Progenitor cell of endocrine pancreas (in vitro differentiated cells): ENCODE data around the gene JMJD1C. TPM values are rescaled to one million over a fixed set of nuclear protein-coding genes. Genes with fewer than 3 reads are reported as not detected.

Source experiments
- DNase-seq: peaks from one replicate; pipeline ENCODE4 v3.0.0; 2021; ENCODE audit warnings: low spot score; ENCODE audit not compliant: unreplicated experiment
- H3K27ac Mint-ChIP-seq: 2 replicates; pipeline ENCODE4 v1.8.0; 2021; ENCODE audit warnings: mild to moderate bottlenecking, moderate library complexity, mixed read lengths
- H3K27me3 Mint-ChIP-seq: 2 replicates; pipeline ENCODE4 v1.8.0; 2021; ENCODE audit warnings: mixed read lengths
- H3K36me3 Mint-ChIP-seq: 2 replicates; pipeline ENCODE4 v1.8.0; 2022; ENCODE audit warnings: mixed read lengths; ENCODE audit not compliant: insufficient read depth
- H3K4me1 Mint-ChIP-seq: 2 replicates; pipeline ENCODE4 v1.8.0; 2021; ENCODE audit warnings: low read depth, mixed read lengths
- H3K4me3 Mint-ChIP-seq: 2 replicates; pipeline ENCODE4 v1.8.0; 2021; ENCODE audit warnings: low read depth, mild to moderate bottlenecking, moderate library complexity, mixed read lengths
- H3K9me3 Mint-ChIP-seq: 2 replicates; pipeline ENCODE4 v1.8.0; 2021; ENCODE audit warnings: low read depth, mixed read lengths
- total RNA-seq: library from RNA; stranded (reverse); gene quantifications from 2 replicates; pipeline ENCODE4 v1.2.1, GENCODE V29; 2021
- TF ChIP-seq, protein P1 (sequence below): fragments of 200-600 bp; sonication (generic); IDR thresholded peaks from one replicate; pipeline ENCODE4 v1.5.0; 2021; ENCODE audit warnings: antibody characterized with exemption, mild to moderate bottlenecking; ENCODE audit not compliant: unreplicated experiment

The JMJD1C gene
- total RNA-seq, 1 donor from 2014 or later: 117 TPM

DNA sequence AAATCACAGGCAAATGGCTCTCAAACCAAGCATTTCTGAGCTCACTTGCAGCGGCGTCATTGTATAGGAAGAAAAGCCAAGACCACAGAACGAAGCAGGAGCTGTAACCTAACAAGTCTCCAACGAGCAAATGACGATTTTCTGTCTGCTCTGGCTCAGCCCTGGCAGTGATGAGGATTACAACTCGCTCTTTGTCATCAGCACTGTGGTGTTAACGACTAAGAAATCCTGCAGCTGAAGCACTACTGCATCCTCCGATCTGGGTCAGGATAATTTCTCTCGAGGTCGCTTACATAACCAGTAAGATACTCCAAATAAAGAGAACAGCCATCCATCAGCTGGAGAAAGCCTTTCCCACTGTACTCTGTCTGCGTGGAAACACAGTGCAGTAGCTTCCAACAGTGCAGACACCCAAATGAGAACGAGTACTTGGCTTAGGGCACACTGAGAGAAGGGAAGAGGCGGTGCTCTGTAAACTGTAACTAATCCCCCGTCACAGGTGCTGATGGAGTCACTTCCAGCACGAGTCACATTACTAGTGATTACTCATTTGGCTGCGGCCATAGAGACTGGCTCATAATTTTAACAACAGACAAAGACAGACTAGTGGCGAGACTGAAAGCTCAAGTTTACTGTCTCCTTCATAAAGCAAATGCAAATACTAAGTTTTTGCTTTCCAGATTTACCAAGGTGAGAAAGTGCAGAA is 196.8 kb downstream of the JMJD1C start:
- Mint-ChIP-seq H3K36me3 (no peaks in the 10 kb centered on the region), H3K27me3 (no peaks in the 10 kb centered on the region), H3K4me1 (peaks cover 16% of the 10 kb centered on the region), H3K9me3 (no peaks in the 10 kb centered on the region), H3K4me3 (peak overlapping the region; percentile 98), H3K27ac (peak overlapping the region; percentile 100)
- TF ChIP-seq, protein P1, sequence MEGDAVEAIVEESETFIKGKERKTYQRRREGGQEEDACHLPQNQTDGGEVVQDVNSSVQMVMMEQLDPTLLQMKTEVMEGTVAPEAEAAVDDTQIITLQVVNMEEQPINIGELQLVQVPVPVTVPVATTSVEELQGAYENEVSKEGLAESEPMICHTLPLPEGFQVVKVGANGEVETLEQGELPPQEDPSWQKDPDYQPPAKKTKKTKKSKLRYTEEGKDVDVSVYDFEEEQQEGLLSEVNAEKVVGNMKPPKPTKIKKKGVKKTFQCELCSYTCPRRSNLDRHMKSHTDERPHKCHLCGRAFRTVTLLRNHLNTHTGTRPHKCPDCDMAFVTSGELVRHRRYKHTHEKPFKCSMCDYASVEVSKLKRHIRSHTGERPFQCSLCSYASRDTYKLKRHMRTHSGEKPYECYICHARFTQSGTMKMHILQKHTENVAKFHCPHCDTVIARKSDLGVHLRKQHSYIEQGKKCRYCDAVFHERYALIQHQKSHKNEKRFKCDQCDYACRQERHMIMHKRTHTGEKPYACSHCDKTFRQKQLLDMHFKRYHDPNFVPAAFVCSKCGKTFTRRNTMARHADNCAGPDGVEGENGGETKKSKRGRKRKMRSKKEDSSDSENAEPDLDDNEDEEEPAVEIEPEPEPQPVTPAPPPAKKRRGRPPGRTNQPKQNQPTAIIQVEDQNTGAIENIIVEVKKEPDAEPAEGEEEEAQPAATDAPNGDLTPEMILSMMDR: no peak
- DNase-seq: peak; percentile 27

DNA sequence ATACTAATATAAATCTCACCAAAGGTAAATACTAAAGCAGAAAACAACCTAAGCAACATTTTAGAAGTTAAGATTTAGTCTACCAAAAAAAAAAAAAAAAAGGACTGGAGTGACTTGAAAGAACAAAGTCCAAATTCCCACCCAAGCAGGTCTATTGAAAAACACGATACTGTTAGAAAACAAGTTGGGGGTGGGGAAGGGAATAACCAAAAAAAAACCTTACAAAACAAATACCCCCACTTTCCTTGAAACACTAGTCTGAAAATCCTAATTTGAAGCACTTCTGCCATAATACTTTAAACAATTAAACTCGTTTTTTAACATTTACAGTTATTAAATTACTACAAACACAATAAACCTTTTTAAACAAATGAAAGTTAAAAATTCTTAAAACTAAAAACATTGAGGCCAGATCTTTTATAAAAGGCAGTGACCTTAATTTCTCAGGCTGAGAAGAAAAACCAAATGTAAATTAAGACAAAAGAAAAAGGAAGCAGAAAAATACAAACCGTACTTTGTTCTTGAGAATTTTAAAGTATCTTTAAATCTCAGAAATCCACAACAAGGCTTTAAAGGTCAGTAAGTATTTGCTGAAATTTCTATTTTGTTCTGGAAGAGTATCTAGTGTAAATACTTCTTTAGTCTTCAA is 197.5 kb downstream of the JMJD1C start:
- peaks cover 9% of the 10 kb centered on the region for H3K4me1 Mint-ChIP-seq
- H3K9me3 Mint-ChIP-seq: no peaks in the 10 kb centered on the region

DNA sequence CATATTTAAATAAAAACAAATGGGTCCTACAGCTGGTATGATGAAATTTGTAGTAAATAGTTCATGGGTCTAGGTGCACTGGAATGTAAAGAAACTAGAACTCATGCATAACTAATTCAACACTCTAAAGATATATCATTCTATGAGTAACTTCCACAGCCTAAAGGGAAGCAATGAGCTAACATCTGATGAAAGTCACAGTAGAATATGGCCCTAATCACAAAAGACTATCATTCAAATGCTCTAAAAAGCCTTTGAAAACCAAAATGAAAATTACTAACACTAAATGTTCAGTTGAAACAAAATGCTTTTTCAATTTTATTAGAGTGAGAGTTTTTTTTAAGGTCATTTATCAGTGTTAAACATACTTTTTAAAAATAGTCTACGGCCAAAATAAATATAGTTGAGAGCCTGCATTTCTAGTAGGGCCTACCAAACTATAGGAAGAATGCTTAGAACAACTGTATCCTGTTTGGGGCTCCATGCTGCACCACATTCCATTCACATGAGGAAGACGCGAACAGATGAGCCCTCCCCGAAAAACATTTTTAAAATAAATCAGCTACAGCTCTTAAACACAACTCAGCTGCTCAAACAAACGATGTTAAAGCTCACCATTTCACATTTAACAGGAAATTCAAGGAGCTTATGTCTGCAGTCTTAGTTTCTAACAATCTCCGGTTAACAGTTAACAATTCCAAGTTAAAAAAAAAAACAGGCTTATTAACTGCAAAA is 198.2 kb downstream of the JMJD1C start:
- TF ChIP-seq, protein P1: no peak
- Mint-ChIP-seq H3K4me3 (peak overlapping the region; percentile 98), H3K36me3 (no peaks in the 10 kb centered on the region), H3K27me3 (no peaks in the 10 kb centered on the region), H3K27ac (peak overlapping the region; percentile 100), H3K9me3 (no peaks in the 10 kb centered on the region), H3K4me1 (peaks cover 14% of the 10 kb centered on the region)
- no peak for DNase-seq

More for the DNA sequence above, 197.5 kb downstream of the JMJD1C start:
- no peak for DNase-seq
- H3K36me3 Mint-ChIP-seq: no peaks in the 10 kb centered on the region
- H3K27me3 Mint-ChIP-seq: no peaks in the 10 kb centered on the region
- TF ChIP-seq, protein P1: no peak
- peak overlapping the region; percentile 98 for H3K4me3 Mint-ChIP-seq
- H3K27ac Mint-ChIP-seq: peak overlapping the region; percentile 100

DNA sequence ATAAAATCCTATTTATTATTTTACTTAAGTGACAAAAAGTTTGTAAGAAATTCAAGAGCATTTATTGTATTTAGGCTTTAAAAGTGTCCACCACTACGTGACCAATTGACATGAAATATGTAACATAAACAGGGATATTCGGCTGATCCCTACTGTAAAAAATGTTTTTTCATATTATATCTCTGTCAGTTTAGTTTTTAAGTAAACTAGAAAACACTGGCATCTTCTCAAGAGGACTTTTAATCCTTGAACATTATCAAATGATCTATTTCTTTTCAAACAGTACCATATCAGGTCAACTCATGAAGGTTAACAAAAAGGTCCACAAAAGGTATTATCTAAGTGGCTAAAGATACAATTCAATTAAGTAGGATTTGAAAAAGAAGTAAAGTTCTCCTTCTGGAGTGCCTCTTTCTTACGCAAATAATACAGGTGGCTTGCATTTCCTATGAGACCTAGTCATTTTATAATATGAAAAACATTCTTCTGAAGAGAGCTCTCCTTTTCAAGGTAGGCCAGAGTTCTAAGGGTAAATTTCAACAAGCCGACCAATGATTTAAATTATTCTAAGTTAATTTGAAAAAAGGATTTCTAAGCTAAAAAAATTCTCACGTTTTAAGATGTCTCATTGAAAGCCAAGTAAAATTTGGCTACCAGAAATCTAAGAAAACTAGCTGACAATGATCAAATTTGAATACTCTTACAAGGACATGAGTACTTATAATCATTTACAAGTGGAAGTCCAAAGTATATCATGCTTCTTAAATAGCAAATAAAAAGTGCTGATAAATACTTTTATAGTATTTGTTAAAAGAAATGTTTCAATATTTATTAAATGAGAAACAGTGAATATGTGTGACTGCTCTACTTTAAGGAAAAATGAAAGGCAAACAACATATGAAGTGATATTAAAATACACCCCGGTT is 199.1 kb downstream of the JMJD1C start:
- Mint-ChIP-seq H3K9me3 (no peaks in the 10 kb centered on the region), H3K27me3 (no peaks in the 10 kb centered on the region), H3K4me3 (peak overlapping the region; percentile 98), H3K27ac (peak overlapping the region; percentile 88), H3K4me1 (peaks cover 16% of the 10 kb centered on the region), H3K36me3 (peaks cover 3% of the 10 kb centered on the region)
- TF ChIP-seq, protein P1: no peak
- DNase-seq: no peak
